Hepatocyte (in vitro differentiated cells): ENCODE results near the gene NSF.

Source experiments
- CTCF ChIP-seq: fragments of 200-600 bp; sonication (generic); IDR thresholded peaks from 2 replicates; pipeline ENCODE4 v1.5.1; 2016; ENCODE audit warnings: antibody characterized with exemption, mild to moderate bottlenecking; ENCODE audit not compliant: poor library complexity
- EZH2 ChIP-seq: fragments of 200-600 bp; sonication (generic); IDR thresholded peaks from 2 replicates; pipeline ENCODE4 v1.6.1; 2016; ENCODE audit warnings: antibody characterized with exemption, mild to moderate bottlenecking, borderline replicate concordance
- EZH2phosphoT487 ChIP-seq: fragments of 200-600 bp; sonication (generic); IDR thresholded peaks from one replicate; pipeline ENCODE4 v1.6.1; 2018; ENCODE audit warnings: antibody characterized with exemption, mild to moderate bottlenecking, low read depth, moderate library complexity; ENCODE audit not compliant: unreplicated experiment, severe bottlenecking

GRCh38 chr17:46738544-46738943 is 148.1 kb downstream of the NSF start:
- TF ChIP-seq CTCF = no peak
- TF ChIP-seq EZH2phosphoT487 = no peak
- no peak for TF ChIP-seq EZH2
